Adrenal gland (tissue), 5 donors: ENCODE measurements around the gene ATG16L2.

Experiments used
- CTCF ChIP-seq, 6 experiments: fragments of 450-650 bp in 4 of 6; fragments of 200-600 bp in 2 of 6; sonication (generic) in 1 of 6; IDR thresholded peaks; 1 replicate in 5 of 6; 2 replicates in 1 of 6; pipeline versions ENCODE4 v1.5.1 to v1.8.0; 2016 to 2021; ENCODE audit warnings: antibody characterized with exemption in 6 of 6, mild to moderate bottlenecking in 2 of 6, moderate library complexity in 1 of 6
- POLR2A ChIP-seq, 2 donors: fragments of 450-650 bp; IDR thresholded peaks; one replicate each; pipeline ENCODE4 v1.6.1; 2017; ENCODE audit warnings: antibody characterized with exemption in 2 of 2, mild to moderate bottlenecking in 2 of 2, moderate library complexity in 1 of 2
- donor health status: DM: no; HTN: no; CAD: no.

GRCh38 chr11:72784662-72785061 is 29.5 kb upstream of the ATG16L2 start:
- TF ChIP-seq CTCF (IDR thresholded peaks at IDR 0.05) (no peak), POLR2A (IDR thresholded peaks at IDR 0.05) (no peak)
